ENCODE data around the gene PTGR1.

GRCh38 chr9:111649016-111649415, 49.6 kb upstream of the PTGR1 start:
- TF ChIP-seq CTCF (IDR thresholded peaks at IDR 0.05) (no peak), POLR2A (IDR thresholded peaks at IDR 0.05) (no peak)

Data from uterus (tissue), 2 donors.